Left renal cortex interstitium (tissue), 4 donors: ENCODE measurements around the gene CMIP. TPM values are rescaled to one million over a fixed set of nuclear protein-coding genes. Genes with fewer than 3 reads are reported as not detected.
"Not testable (repeated sequence)": the region's sequence is repeated elsewhere in the genome, so short reads cannot be mapped to it uniquely, and the experiment has no call there.

Experiments used
- DNase-seq, 4 donors: peaks; one replicate each; pipeline ENCODE4 v3.0.0-alpha.2; 2013; ENCODE audit warnings: low read depth in 4 of 4, low spot score in 2 of 4, missing footprints in 1 of 4
- polyA plus RNA-seq, 4 donors: library from polyadenylated mRNA; unstranded; fragments of 120-200 nt; gene quantifications; one replicate each; pipeline ENCODE4 v1.2.1, GENCODE V29; 2013; ENCODE audit not compliant: insufficient read length in 4 of 4

Gene CMIP
- polyA plus RNA-seq, 4 donors: 39.5 to 53.2 (median 42.3) TPM

DNA sequence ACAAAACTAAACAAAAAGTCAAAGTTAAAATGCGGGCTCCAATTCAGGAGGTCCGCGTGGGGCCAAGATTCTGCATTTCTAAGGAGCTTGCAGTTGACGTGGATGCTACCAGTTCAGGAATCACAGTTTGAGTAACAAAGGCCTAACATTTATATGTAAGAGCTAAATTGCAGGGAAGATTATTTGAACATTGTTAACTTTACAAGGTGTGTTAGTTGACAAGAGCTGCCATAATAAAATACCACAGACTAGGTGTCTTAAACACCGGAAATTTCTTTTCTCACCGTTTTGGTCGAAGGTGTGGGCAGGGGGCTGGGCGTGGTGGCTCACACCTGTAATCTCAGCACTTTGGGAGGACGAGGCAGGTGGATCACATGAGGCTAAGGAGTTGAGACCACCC, 24.8 kb upstream of the CMIP start:
- DNase-seq: no peak

- DNase-seq: no peak
Observed at GRCh38 chr16:81421126-81421525, 23.5 kb upstream of the CMIP start.

DNA sequence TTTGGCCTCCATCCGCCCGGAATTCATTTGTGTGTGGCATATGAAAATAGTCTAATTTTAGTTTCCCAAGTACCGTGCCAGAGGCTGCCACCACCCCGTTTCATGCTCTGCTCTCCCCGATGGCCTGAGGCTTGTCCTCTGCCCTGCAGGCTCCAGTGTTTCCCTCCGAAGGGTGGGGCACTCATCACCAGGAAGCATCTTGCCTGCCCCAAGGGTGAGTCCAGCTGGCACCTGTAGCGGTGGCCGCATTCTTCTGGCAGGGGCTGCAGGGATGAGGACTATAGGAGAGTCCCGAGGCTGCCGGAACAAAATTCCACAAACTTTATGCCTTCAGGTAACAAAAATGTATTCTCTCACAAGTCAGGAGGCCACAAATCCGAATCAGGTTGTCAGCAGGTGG, 23.1 kb upstream of the CMIP start:
- DNase-seq: no peak

- not testable (repeated sequence) for DNase-seq
Observed at GRCh38 chr16:81422153-81422552, 22.5 kb upstream of the CMIP start.

- no peak for DNase-seq
Observed at GRCh38 chr16:81424771-81425170, 19.8 kb upstream of the CMIP start.

GRCh38 chr16:81427219-81427618, 17.4 kb upstream of the CMIP start:
- DNase-seq: no peak

DNA sequence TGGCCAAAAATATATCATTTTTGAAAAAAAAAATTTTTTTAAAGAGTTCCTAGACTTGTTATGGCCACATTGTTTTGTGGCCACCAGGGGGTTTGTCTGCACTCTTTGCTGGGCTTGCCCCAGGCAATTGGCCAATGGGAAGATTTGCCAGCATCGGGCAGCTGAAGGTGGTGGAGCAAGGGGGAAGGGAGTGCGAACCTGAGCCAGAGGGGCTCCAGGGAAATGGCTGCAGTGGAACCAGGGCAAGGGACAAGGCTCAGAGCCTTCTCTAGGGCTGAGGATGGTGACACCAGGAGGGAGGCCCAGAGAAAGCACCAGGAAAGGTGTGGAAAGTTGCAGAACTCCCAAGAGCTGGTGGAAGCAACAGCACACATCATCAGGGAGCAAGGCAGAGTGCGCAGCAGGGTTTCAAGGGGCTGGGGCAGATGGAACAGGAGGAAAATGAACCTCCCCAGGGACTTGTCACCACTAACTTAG, 15.5 kb upstream of the CMIP start:
- DNase-seq: no peak

DNA sequence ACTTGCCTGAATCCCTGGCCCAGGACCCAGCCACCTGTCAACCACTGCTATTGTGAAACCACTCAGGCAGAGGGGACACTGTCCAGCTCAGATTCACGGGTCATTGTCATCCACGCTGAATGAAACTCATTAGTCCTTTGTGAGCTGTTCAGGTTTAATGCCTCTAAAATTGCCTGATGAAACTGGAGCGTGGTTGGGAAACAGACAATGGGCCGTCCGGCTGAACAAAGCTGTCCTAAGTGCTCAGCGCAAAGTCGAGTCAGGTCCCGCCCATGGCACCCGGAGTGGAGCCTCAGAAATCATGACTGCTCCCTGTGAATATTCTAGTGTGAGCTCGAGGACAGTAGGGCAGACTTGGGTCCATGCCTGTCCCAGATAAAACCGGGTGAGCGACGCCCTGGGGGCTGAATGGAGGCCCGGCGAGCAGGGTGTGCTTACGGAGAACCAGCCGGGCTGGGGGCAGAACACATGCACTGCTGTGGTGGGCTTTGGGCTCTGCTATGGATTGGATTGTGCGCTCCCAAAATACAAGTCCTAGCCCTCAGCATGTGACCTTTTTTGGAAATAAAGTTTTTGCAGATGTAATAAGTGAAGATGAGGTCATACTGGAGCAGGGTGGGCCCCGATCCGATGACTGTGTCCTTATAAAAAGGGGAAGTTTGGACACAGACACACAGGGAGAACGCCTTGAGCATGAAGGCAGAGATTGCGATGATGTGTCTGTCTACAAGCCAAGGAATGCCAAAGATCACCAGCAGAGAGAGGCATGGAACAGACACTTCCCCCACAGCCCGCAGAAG, 12.9 kb upstream of the CMIP start:
- no peak for DNase-seq

- DNase-seq: no peak
Observed at GRCh38 chr16:81432937-81433557, 11.6 kb upstream of the CMIP start.

GRCh38 chr16:81435103-81435502, 9.5 kb upstream of the CMIP start:
- no peak for DNase-seq

DNA sequence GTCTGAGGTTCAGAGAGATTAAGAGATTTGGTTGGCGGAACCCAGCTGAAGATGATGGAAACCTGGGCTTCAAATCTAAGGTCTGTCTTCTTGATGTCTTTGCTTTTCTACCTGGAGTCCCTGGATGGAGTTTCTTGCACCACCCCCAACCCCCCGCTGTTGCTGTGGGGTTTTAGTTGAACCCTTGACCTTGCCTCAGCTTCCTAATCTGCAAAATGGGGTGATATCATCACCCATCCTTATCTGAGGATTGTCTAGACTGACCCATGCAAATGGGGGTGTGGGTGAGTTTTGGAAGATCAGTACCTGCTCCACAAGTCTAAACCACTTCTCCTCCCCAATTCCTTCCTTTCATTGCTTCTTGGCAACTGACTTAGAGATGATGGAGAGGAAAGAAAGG, 9.0 kb upstream of the CMIP start:
- DNase-seq: no peak

GRCh38 chr16:81436386-81436785, 8.2 kb upstream of the CMIP start:
- no peak for DNase-seq

DNA sequence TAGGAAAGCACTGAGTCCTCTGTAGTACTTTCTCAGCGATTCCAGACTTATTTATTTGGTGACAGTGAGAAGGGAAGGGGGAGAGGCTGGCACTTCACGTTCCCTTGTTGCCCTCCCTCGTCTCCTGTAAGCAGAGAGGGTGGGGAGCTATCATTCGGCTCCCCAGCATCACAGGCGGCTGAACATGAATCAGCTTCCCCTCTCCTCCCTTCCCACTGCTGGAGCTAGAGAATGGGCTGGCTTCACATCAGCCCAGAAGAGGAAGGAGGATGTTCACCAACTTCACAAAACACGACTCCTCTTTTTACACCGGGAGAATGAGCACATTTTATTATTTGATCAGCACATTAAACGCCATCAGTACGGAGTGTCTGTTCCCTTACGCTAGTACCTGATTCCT, 6.7 kb upstream of the CMIP start:
- DNase-seq: no peak

GRCh38 chr16:81440888-81441761, 3.5 kb upstream of the CMIP start:
- no peak for DNase-seq

DNA sequence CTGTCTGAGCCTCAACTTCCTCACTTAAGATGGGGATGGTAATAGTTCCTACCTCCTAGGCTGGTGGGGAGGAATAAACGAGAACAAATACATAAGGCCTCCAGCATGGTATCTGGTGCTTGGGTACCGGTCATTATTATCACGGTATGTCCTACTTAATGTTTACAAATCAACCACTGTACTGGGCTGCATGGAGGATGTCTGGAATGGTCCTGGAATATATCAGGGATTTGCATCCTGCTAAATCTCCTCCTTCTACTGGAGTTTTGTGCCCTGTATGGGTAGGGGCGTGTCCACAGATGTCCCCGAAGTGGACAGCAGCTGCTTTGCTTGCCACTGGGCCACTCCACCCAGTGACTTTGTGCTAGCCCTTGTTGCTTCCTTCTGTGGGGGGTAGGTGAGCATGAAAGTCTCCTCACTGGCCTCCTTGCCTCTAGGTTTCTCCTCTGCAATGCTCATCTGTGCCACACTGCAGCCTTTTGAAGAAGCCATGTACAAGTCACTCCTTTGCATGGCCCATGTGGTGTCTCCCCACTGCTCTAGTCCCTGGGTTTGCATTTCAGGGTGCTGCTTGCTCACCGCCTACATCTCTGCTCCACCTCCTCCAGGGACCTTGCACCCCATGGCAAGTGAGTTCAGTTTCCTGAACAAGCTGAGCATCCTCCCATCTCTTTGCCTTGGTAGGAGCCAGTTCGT, 2.2 kb upstream of the CMIP start:
- DNase-seq: no peak

- no peak for DNase-seq
Observed at GRCh38 chr16:81442916-81443687, 1.5 kb upstream of the CMIP start.

DNA sequence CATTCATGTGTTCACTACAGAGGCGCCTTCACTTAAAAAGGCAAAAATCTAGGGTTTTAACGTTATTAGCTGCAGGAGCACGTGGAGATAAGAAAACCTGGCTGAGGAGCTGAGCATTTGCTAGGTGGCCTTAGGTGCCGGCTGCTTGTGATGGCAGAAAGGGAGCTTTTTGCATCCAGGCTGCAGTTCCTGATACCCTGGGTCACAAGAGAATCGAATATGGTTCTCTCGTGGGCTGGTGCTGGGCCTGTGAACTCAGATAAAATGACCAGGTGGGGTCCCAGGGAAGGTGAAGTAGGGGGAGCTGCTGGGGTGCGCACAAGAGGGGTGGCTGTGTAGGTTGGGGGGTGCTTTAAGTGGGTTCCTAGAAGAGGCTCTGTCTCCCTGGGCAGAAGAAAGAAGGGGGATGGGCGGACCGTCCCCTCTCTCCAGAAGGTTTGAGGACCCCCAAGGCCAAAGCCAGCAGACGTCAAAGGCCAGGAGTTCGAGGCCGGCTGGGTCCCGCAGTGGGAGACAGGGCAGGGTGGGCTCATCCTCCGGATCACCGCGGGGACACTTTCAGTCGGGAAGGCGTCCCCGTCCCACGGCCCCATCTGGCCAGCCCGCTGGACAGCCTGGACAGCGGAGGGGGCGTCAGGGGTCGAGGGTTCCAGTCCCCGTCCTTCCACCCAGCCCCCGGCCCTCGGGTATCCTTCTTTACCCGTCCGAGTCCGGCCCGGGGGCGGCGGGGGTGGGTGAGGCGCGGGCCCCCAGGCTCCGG, 740 bp upstream of the CMIP start:
- DNase-seq: no peak

GRCh38 chr16:81445143-81445961, 744 bp downstream of the CMIP start:
- DNase-seq: no peak
